Frontal cortex (tissue), 4 donors: Measurements from ENCODE around the gene OR2AG1. TPM values are rescaled to one million over a fixed set of nuclear protein-coding genes. Genes with fewer than 3 reads are reported as not detected.
"Not testable (repeated sequence)": the region's sequence is repeated elsewhere in the genome, so short reads cannot be mapped to it uniquely, and the experiment has no call there.

Source experiments
- DNase-seq, 2 donors: peaks; one replicate each; pipeline ENCODE4 v3.0.0; 2012; ENCODE audit warnings: low spot score in 2 of 2
- FAIRE-seq: peaks from 2 replicates; lab custom pipeline; 2012; peaks lifted over from hg19 to GRCh38; lab: Jason Lieb, UNC
- total RNA-seq: library from RNA; depleted of rRNA; stranded (reverse); fragments of >200 nt; gene quantifications from one replicate; pipeline ENCODE4 v1.2.3, GENCODE V29; 2014
- donor health status: control.
- donor health status: control.
- donor health status: control.

OR2AG1 gene
- total RNA-seq, 1 donor from 2014 or later: not detected

GRCh38 chr11:6780829-6781228 lies 2.0 kb upstream of the OR2AG1 start:
- FAIRE-seq (no peak), DNase-seq (no peak)

DNA sequence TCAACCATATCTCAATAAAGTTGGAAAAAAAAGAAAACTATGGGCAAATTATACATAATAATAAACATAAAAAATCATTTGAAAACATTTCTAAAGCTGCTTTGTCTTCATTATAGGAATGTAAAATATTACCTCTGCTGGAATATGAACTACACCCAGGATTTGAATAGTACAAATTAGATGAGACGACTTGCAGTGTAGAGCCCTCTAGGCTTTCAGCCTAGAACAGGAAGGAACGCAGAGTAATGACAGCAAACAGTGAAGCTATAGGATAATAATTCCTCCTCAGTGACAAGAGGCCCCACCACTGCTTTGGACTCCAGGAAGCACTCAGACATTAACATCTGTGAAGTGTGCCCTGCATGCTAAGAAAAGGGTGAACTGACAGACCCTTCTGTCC lies 7.7 kb downstream of the OR2AG1 start:
- no peak for FAIRE-seq

GRCh38 chr11:6794639-6795038 lies 11.8 kb downstream of the OR2AG1 start:
- DNase-seq: no peak
- FAIRE-seq: no peak

More for the DNA sequence above, 7.7 kb downstream of the OR2AG1 start:
- no peak for DNase-seq

GRCh38 chr11:6799402-6799801 lies 16.6 kb downstream of the OR2AG1 start, which contains the start of gene OR6A2:
Gene OR6A2, minus strand, starts transcription at chr11:6799689. Its CDS starts 3,981 bp downstream, at chr11:6795708.
- DNase-seq (no peak), FAIRE-seq (no peak)

DNA sequence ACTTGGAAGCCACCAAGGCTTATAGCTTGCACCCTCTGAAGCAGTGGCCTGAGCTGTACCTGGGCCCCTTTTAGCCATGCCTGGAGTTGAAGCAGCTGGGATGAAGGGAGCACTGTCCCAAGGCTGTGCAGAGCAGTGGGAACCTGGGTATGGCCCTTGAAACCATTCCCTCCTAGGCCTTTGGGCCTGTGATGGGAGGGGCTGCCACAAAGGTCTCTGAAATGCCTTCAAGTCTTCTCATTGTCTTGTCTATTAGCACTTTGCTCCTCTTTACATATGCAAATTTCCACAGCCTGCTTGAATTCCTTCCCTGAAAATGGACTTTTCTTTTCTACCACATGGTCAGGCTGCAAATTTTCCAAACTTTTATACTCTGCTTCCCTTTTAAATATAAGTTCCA lies 18.3 kb downstream of the OR2AG1 start:
- DNase-seq, FAIRE-seq: not testable (repeated sequence)

DNA sequence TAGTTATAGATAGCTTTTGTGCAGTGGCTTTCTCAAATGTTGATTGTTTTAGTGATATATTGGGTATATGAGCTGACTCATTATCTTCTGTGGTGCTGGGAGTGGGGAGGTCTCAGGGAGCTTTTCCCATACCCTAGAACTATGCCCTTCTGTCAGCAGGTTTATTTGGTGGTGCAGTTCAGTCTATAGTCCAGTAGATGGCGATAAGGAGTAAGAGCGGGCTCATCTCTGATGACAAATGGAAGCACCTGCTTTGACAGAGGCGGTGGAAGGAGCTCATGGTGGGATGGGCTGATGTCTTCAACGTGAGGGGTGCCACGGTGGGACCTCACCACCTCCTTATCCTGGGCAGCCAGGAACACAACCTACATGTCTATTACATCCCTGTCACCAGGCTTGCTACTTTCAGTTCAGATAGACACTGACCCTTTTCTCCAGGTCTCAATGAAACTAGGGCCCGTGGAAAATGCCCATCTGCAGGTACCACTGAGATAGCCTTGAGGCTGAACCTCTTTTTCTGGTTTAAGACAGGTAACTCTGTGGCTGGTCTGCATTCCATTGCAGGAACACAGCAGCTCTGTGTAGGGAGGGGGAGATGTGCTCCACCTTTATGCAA lies 29.7 kb downstream of the OR2AG1 start:
- peak in 1 of 2 donors; percentile 28 for DNase-seq

DNA sequence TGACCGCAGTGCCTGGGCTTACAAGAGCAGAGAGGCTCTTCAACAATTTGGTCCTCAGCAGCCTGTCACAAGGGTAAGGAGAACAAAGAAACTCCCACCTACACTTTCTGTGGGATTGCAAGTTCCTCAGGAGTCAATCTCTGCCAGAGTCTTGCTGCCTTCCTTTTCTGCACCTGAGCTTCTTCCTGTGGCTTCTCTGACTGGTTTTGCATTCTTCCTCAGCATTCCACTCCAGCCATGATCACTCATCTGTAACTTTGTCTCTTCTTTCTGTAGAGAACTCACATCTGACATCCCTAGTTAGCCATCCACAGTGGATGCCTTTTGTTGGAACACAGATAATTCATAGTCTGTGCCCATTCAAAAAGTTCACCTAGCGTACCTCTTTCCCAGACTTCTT lies 30.8 kb downstream of the OR2AG1 start:
- FAIRE-seq (no peak), DNase-seq (no peak)

More for the DNA sequence above, 29.7 kb downstream of the OR2AG1 start:
- no peak for FAIRE-seq

- FAIRE-seq (no peak), DNase-seq (no peak)
These were observed 34.9 kb downstream of the OR2AG1 start for GRCh38 chr11:6817694-6818093.

- FAIRE-seq (no peak), DNase-seq (no peak)
These were observed 36.1 kb downstream of the OR2AG1 start for GRCh38 chr11:6818967-6819366.

GRCh38 chr11:6824136-6824823 lies 41.5 kb downstream of the OR2AG1 start:
- no peak for FAIRE-seq
- no peak for DNase-seq

- FAIRE-seq (no peak), DNase-seq (no peak)
These were observed 42.5 kb downstream of the OR2AG1 start for GRCh38 chr11:6825231-6825744.

GRCh38 chr11:6828103-6828502 lies 45.3 kb downstream of the OR2AG1 start:
- no peak for FAIRE-seq
- no peak for DNase-seq

DNA sequence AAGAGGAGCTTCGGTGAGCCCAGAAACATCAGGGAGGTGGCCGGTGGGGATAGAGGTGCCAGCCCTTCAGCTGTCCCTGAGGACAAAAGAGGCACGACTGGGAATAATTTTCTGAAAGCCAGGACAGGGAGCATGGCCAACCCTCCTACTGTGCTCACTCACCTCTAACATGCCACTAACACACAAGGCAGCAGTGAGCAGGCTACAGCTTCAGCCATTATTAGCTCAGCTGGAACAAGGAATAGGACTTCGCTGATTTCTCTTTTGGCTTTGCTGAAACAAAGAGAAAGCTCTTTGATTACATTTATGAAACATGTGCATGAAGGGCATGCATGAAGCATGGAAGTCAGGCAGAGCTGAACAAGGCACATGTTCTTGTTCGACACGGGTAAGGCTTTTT lies 50.5 kb downstream of the OR2AG1 start:
- DNase-seq (no peak), FAIRE-seq (no peak)

- no peak for DNase-seq
- no peak for FAIRE-seq
These were observed 51.2 kb downstream of the OR2AG1 start for GRCh38 chr11:6834021-6834420.

Other genes with a start within 250 kb of the OR2AG1 start
- gene RRP8, start 179.4 kb upstream of the OR2AG1 start, total RNA-seq: 11.4 TPM
- gene ILK, start 179.2 kb upstream of the OR2AG1 start, total RNA-seq: 48.1 TPM
- 10.2 TPM for gene TAF10, start 170.8 kb upstream of the OR2AG1 start, total RNA-seq
- gene TPP1, start 163.6 kb upstream of the OR2AG1 start, total RNA-seq: 3.3 TPM
- 38.3 TPM for gene DCHS1, start 127.2 kb upstream of the OR2AG1 start, total RNA-seq
- 18.8 TPM for gene MRPL17, start 99.7 kb upstream of the OR2AG1 start, total RNA-seq
- 0.41 TPM for gene OR2AG2, start 11.0 kb upstream of the OR2AG1 start, total RNA-seq
- gene OR6A2, start 16.7 kb downstream of the OR2AG1 start, total RNA-seq: 0.41 TPM
- gene OR10A5, start 62.7 kb downstream of the OR2AG1 start, total RNA-seq: not detected
- gene OR10A2, start 80.0 kb downstream of the OR2AG1 start, total RNA-seq: not detected
- not detected for gene OR10A4, start 93.6 kb downstream of the OR2AG1 start, total RNA-seq
- 0.41 TPM for gene OR2D2, start 109.5 kb downstream of the OR2AG1 start, total RNA-seq
- gene OR2D3, start 138.0 kb downstream of the OR2AG1 start, total RNA-seq: not detected
- 5.3 TPM for gene ZNF215, start 143.4 kb downstream of the OR2AG1 start, total RNA-seq
- 15.9 TPM for gene ZNF214, start 237.3 kb downstream of the OR2AG1 start, total RNA-seq
- gene NLRP14, start 237.5 kb downstream of the OR2AG1 start, total RNA-seq: 0.41 TPM